Measurements from ENCODE around the gene PTPRN2.
"Not testable (repeated sequence)": the region's sequence is repeated elsewhere in the genome, so short reads cannot be mapped to it uniquely, and the experiment has no call there.

Gene PTPRN2

GRCh38 chr7:158587162-158588084, at the start of gene PTPRN2:
Gene PTPRN2, minus strand, starts transcription at chr7:158587823.
- DNase-seq (ENCODE audit: low spot score): peak; percentile 85

- no peak for DNase-seq (ENCODE audit: low spot score)
Measured at GRCh38 chr7:158633055-158633956, 45.7 kb upstream of the PTPRN2 start.

GRCh38 chr7:158631574-158632195, 44.1 kb upstream of the PTPRN2 start:
- DNase-seq (ENCODE audit: low spot score): no peak

DNA sequence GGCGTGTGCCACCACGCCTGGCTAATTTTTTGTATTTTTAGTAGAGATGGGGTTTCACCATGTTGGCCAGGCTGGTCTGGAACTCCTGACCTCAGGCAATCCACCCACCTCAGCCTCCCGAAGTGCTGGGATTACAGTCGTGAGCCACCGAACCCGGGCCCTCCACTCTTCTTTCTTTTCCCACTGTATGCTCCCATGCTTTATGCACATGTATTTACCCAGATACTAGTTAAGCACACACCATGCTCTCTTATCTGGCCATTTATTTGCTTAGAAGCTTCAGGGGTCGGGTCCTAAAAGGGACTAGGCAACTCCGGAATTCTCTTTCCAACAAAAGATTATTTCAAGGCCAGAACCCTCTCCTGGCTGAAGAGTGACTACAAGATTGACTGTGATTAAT, 38.7 kb upstream of the PTPRN2 start:
- not testable (repeated sequence) for DNase-seq (ENCODE audit: low spot score)

DNA sequence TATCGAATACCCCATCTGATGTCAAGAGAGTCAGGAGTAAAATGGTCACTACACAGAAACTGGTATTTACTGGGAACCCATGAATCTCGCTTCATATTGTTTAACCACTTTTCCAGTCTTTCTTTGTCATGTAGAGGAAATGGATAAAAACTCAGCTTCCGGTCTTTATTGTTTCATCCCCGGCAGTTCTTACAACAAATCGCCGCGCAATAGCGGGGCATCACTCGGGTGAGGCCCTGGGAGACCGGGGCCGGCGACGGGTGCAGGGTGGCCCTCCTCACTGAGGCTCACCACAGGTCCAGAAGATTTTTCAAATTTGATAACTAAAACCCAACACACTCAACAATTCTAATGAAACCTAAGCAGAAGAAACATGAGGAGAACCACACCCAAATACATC, 35.6 kb upstream of the PTPRN2 start:
- DNase-seq (ENCODE audit: low spot score): no peak

- no peak for DNase-seq (ENCODE audit: low spot score)
Measured at GRCh38 chr7:158620839-158621441, 33.3 kb upstream of the PTPRN2 start.

- no peak for DNase-seq (ENCODE audit: low spot score)
Measured at GRCh38 chr7:158620418-158620817, 32.8 kb upstream of the PTPRN2 start.

GRCh38 chr7:158618745-158619140, 31.1 kb upstream of the PTPRN2 start:
- no peak for DNase-seq (ENCODE audit: low spot score)

GRCh38 chr7:158617737-158618128, 30.1 kb upstream of the PTPRN2 start:
- no peak for DNase-seq (ENCODE audit: low spot score)

GRCh38 chr7:158616050-158616449, 28.4 kb upstream of the PTPRN2 start:
- no peak for DNase-seq (ENCODE audit: low spot score)

DNA sequence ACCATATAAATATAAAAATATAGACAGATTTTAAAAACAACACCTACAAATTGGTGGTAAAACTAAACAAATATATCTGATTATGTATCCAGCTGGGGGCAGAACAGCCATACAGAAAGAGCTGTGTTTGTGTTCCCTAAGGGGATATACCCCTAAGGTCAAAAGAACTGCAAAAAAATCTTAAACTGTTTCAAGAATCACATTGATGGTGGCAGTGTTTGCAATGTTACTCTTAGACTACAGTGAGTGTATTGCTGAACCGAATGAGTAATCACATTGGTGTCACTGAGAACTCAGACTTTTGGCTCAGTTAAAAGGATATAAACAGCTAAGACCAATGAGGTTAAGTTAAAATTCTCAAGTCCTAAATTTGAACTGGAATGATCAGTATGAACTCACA, 27.1 kb upstream of the PTPRN2 start:
- no peak for DNase-seq (ENCODE audit: low spot score)

DNA sequence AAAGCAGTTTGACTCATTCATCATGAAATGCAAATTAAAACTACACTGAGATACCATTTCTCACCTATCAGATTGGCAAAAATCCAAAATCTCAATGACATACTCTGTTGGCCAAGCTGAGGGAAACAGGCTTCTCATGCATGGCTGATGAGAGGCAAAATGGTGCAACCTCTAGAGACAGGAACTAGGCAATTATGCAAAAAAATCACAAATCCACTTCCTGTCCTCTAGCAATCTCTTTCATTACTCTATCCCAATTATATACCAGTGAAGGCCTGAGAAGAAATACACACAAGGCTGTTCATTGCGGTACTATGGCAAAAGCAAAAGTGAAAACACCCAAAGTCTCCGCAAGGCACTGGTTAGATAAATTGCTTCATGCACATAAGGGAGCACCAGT, 25.9 kb upstream of the PTPRN2 start:
- DNase-seq (ENCODE audit: low spot score): no peak

- DNase-seq (ENCODE audit: low spot score): no peak
Measured at GRCh38 chr7:158612546-158612945, 24.9 kb upstream of the PTPRN2 start.

- no peak for DNase-seq (ENCODE audit: low spot score)
Measured at GRCh38 chr7:158611541-158611940, 23.9 kb upstream of the PTPRN2 start.

- DNase-seq (ENCODE audit: low spot score): no peak
Measured at GRCh38 chr7:158609313-158609974, 21.8 kb upstream of the PTPRN2 start.

DNA sequence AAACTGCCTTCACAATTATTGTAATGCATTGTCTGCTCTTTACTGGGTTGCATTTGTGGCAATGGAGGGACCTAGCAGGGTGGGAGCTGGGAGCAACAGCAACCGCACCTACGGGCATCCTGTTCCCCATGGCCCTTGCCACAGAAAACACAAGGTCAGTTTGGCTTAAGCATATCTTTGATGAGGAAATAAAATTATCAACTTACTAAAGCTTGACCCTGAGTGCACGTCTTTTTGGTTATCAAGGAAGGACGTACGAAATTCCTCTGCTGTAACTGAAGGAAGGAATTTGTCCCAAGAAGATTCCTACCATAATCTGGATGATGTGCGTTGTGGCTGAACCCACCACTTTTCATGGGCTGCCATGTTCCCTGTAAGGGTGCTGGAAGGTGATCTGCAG, 19.9 kb upstream of the PTPRN2 start:
- DNase-seq (ENCODE audit: low spot score): no peak

GRCh38 chr7:158606671-158607424, 19.2 kb upstream of the PTPRN2 start:
- DNase-seq (ENCODE audit: low spot score): no peak

GRCh38 chr7:158606129-158606528, 18.5 kb upstream of the PTPRN2 start:
- DNase-seq (ENCODE audit: low spot score): no peak

- no peak for DNase-seq (ENCODE audit: low spot score)
Measured at GRCh38 chr7:158603773-158604755, 16.4 kb upstream of the PTPRN2 start.
